DMS53 treated with DMSO at 0.1 percent for 48 hours (cell line): Measurements from ENCODE around the gene ADAM30.
A peak's percentile ranks its signal among the peaks of the same experiment; 100 is the strongest.

ENCODE experiments used
- DNase-seq: peaks from one replicate; lab custom pipeline; 2025; ENCODE audit not compliant: unreplicated experiment; lab: John Stamatoyannopoulos, UW

Gene ADAM30

GRCh38 chr1:119909890-119910596, 13.7 kb upstream of the ADAM30 start:
- DNase-seq, result no peak

GRCh38 chr1:119908661-119909060, 12.3 kb upstream of the ADAM30 start:
- DNase-seq, result no peak

- DNase-seq, result no peak
Measured at GRCh38 chr1:119906927-119907652, 10.8 kb upstream of the ADAM30 start.

- DNase-seq, result no peak
Measured at GRCh38 chr1:119903443-119903835, 7.1 kb upstream of the ADAM30 start.

- no peak for DNase-seq
Measured at GRCh38 chr1:119902775-119903442, 6.6 kb upstream of the ADAM30 start.

- DNase-seq, result no peak
Measured at GRCh38 chr1:119898981-119899720, 2.8 kb upstream of the ADAM30 start.

GRCh38 chr1:119898530-119898929, 2.2 kb upstream of the ADAM30 start:
- no peak for DNase-seq

GRCh38 chr1:119895102-119895501, 1.2 kb downstream of the ADAM30 start:
- DNase-seq, result no peak

GRCh38 chr1:119893827-119894700, 2.3 kb downstream of the ADAM30 start:
- no peak for DNase-seq

GRCh38 chr1:119893238-119893791, 3.0 kb downstream of the ADAM30 start:
- no peak for DNase-seq

- no peak for DNase-seq
Measured at GRCh38 chr1:119891386-119891785, 4.9 kb downstream of the ADAM30 start.

GRCh38 chr1:119888476-119888875, 7.8 kb downstream of the ADAM30 start:
- no peak for DNase-seq

GRCh38 chr1:119887427-119887826, 8.9 kb downstream of the ADAM30 start:
- no peak for DNase-seq

- peak; percentile 6 for DNase-seq
Measured at GRCh38 chr1:119885903-119886783, 10.2 kb downstream of the ADAM30 start.

- no peak for DNase-seq
Measured at GRCh38 chr1:119884711-119885110, 11.6 kb downstream of the ADAM30 start.

GRCh38 chr1:119883826-119884225, 12.5 kb downstream of the ADAM30 start:
- no peak for DNase-seq

- no peak for DNase-seq
Measured at GRCh38 chr1:119882132-119883049, 13.9 kb downstream of the ADAM30 start.
